GM18861 (cell line): ENCODE measurements around the gene NRXN3.

Source experiments
- ATAC-seq: cut with Tn5 transposase; IDR thresholded peaks from one replicate; pipeline ENCODE4 v1.9.1; 2021; ENCODE audit not compliant: unreplicated experiment

Gene NRXN3

DNA sequence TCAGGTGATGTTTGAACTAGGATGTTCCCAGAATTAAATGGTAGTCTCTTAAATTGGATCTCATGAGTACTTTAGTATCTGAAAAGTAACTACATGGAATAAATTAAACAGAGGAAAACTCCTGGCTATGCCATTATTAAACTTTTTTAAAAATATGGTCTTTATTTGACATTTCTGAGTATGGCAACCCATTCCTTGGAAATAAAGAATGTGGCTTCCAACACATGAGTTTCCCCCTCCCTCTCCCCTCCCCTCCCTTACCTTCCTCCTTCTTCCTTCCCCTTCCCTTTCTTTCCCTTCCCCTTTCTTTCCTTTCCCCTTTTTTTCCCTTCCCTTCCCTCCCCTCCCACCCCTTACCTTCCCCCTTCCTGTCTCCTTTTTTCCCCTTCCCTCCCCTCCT lies 1100.9 kb downstream of the NRXN3 start:
- ATAC-seq = no peak

DNA sequence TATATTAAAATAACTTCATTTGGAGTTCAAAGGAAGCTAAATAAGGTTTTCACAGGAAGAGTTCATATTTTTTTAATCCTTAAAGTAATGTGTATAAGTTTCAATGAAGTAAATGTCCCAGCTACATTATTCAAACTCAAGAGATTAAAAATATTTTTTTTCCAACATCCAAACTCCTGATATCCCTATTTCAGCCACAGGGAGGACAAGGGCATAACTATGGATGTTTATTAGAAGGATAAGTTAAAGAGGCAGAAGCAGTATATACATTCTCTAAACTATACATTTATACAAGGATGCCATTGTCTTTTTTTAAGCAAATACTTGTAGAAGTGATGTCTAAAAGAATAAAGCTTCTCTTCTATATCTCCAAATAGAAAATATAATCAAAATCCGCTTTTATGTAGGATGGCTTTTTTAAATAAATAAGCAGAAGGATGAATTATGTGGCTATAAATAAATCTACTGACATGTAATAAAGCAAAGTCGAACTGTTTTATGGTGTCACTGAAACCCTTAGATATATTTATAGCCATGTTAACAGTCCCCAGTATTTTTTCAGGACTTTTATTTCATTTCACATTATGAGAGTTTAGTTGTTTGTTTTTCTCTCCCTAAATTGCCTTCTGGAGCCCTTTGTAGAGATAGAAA lies 1104.6 kb downstream of the NRXN3 start:
- no peak for ATAC-seq

DNA sequence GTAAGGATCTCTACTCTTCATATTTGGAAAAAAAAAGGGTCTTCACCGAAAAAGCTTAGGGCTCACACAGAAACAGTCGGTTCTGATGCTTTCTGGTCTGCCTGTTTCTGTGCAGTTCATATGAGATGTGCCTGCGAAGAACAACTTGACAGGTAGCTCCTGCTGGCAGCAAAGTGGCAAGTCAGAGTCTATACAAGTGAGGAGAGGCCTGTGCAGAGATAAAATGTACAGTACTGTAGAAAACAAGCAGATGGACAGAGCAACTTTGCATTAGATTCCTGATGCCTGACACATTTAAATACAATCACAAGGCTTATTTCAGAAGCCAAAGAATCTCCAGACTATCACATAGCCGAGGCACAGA lies 1105.1 kb downstream of the NRXN3 start:
- ATAC-seq = no peak

DNA sequence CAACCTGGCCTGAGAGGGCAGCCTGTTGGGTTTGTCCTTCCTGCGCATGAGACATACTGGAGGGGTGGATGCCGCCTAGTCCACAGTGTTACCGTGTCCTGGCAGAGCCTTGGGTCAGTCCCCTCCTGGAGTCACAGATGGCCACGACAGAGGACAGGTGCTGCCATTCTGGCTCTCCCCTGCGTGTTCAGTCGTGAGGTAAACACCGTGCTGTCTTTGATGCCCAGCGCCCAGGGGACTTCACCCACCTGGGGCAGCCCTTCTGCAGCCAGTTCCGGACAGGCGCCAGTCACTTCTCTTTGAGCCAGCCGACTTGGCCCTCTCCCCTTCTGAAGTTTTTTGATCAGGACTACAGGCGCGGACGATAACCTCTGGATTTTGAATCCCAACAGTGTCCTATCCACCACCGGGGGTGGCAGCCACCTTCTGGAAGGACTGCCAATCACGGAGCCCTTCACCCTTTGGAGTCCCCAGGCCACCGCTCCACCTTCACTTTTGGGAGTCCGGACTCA lies 1108.2 kb downstream of the NRXN3 start:
- no peak for ATAC-seq

DNA sequence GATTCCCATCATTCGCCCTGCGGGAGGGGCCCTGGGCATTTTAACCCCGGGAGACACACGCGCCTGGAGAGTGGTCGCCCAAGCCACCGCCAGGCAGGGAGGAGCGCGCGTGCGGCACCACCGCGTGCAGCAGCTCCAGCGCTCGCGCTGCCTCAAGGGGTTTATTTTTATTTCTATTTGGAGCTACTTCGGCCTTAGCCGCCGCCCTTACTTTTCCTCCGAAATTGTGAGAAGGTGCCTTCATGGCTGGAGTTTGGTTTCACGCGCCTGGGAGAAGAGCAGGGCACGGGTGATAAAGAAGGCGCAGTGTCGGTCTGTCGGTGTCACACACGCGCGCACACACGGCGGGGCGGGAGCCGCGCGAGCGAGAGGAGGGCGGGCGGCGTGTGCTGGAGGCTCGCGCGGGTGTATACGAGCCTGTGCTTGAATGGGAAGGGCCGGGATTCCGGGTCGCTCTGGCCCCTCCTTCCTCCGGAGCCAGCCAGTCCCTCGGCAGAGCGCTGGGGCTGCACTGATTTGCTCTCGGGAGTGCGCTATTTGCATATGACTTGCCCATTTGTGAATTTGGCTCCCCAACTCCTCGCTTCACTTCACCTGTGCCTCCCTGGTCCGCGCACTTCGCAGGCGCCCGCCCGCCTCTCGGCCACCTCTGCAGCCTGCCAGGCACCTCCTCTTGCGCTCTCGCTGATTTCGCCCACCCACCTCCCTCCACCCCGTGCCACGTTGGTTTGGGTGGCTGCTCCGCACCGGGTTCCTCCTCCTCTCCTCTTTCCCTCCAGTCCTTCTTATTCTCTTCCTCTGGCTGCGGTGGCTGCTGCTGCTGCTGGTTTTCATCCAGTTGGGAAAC lies 1108.8 kb downstream of the NRXN3 start:
- ATAC-seq = no peak

DNA sequence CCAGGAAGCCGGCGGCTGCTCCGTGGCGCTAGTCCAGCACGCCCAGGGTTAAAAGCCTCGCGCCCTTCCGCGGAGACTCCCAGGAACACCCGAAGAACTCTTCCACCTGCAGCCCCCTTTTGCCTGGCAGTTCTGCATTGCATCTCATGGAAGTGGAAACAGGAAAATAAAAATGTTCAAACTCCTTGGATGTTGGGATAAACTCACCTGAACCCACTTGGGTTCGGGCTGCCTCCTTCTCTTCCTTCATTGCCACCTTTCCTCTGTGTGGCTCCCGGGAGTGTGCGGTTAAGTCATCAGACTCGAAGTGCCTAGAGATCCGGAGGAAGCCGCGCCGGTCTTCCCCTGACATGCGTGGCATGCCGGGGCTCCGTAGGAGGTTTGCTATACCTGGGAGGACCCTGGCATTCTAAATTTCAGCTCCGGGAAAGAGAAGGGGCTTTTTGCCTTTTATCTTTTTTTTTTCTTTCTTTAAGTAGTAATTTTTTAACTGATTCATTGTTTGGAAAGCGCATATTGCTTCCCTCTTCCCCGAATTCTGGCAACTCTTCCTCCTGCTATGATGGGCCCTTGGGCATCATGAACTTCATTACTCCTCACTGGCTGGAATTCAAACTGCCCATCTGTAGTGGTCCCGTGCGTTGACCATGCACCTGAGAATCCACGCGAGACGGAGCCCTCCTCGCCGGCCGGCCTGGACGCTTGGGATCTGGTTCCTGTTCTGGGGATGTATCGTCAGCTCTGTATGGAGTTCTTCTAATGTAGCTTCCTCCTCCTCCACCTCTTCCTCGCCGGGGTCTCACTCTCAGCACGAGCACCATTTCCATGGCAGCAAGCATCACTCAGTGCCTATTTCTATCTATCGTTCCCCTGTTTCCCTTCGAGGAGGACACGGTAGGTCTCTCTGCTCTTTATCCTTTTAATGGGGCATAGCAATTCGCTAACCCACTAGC lies 1109.7 kb downstream of the NRXN3 start:
- no peak for ATAC-seq

DNA sequence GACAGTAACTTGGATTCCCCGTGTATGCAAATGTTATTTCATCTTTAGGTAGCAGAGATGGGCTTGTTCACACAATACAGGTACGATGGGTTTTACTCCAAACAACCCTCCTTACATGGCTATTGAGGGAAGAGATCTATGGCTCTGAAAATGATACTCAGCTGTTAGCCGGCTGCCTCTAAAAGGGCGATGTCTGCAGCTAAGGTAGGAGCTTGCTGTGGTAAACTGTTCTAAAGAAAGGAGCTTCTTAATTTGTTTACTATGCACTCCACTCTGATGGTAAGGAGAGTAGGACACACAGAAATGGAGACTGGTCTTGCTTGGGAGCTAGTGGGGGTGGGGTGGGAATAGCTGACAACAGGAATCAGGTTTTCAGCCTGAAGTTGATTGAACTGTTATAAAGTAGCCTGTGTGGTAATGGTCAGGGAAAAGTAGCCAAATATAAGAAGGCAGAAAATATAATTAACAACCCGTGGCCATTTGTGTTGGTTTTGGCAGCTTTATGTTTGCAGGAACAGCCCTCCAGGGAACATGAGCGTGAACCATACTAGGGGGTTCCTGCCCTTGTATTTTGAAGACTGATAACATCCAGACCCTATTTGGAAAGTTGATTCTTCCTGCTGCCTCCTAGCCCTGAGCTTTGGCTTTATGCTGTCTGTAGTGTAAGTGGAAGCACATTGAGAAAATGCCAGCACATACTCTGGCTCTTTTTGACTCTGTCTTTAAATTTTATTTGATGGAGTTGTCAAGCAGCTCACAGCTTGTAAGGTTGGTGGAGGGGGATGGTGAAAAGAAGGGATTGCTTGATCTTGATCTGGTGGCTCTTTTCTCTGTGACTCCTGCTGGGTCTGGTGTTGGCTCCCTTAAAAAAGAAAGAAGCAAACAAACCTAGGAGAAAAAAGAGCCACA lies 1111.3 kb downstream of the NRXN3 start:
- no peak for ATAC-seq

DNA sequence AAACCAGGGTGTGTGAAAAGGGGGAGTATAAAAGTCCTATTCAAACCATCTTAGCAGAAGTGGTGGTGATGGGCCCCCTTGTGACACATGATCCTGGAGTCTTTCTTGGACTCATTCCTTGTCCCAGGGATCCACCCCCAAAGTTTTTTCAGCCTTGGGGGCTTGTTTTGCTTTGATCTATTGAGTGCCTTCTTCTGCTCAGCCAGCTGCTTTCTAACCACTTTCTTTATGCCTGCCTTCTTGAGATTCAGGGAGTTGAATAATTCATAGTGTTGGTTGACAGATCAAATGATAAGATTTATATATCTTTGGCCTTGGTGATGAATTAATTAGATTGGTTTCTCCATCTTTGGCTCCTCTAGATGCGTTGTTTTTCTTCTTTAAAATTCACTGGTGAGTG lies 1114.4 kb downstream of the NRXN3 start:
- ATAC-seq = no peak

DNA sequence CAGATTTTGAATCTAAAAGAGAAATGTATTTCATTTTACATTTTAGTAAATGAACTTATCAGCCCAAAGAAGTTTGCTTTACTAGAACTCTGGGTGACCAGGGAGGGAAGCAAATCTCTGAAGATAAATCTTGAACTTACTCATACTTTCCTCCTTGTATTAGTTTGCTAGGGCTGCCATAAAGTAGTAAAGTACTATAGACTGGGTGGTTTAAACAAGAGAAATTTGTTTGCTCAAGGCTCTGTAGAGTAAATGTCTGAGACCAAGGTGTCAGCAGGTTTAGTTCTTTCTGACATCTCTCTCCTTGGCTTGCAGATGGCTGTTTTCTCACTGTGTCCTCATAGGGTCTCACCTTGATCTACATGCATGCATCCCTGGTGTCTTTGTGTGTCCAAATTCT lies 1115.1 kb downstream of the NRXN3 start:
- ATAC-seq = no peak

DNA sequence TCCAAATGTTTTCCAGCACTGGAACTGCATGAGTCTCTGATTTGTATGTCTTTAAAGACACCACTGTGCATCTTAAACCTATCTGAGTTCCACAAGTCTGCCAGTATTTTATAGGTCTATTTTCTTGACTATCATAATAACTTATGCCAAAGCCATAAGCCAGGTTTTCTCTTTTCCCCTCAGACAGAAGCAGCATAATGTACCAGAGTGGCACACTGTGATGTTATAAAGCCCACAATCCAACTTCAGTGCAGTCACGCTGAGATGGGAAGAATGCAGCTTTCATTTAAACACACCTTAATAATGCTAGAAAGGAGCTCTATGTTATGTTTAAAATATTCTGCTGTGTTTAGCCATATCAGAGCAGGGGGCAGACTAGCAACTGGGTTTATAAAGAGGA lies 1117.8 kb downstream of the NRXN3 start:
- no peak for ATAC-seq

DNA sequence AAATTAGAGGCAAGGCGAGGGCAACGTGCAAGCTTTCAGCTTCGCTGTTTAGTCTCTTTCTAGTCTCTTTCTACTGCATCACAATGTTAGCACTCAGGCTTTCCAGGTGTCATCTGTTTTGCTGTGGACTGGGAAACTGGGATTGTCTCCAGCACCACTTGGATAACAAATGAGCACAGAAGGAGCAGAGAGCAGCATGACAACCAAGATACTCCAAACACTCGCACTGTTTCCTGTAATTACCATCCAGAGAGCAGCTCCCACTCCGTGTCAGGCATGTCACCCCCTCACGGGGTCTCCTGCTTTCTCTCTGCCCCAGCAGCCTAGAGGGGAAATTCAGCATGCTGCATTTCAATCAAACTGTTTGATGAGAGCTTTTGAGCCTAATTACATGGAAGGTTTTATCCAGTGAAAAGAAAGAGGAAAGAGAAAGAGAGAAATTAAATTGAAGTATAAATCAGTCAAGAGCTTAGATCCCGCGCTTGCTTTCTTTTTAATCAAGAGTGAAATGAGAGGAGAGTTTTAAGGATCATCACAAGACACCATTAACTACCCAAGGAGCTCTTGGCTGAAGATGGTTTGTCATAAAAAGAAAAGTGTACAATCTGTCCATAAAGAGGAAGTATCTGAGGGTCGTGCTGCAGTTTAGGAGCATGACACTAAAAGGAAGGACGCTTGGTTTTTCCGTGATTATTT lies 1123.5 kb downstream of the NRXN3 start:
- no peak for ATAC-seq

DNA sequence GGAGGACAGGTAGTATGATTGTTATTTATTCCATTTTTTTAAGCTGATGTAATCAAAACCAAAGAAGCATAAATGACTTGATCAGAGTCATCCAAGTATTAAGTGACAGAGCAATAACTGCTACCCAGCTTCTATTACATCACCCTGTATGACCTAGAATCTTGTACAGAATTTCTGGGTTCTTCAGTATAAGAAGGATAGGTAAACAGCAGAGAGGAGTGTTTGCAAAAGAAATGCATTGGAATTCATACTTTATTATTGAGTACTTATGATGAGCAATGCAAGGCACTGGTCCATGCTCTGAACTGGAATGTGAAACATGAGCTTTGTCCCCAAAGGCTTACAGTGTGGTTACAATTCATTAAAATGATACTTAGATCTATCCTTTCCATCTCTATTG lies 1124.3 kb downstream of the NRXN3 start:
- no peak for ATAC-seq

DNA sequence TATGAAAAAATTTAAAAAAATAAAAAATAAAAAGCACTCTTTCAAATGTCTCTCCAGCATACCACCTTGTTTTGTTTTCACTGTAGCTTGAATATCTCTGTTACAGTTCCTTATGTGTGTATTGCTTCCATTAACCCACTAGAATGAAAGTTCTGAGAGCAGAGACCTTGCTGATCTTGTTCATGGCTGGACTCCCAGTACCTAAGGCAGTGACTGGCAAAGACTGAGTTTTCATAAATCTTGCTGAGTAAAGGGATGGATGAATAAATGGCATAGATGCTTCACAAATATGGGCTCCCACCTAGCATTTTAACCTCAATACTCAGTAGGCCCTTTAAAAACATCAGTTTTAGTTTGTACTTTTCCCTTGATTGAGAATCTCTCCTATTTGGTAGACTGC lies 1125.2 kb downstream of the NRXN3 start:
- no peak for ATAC-seq

DNA sequence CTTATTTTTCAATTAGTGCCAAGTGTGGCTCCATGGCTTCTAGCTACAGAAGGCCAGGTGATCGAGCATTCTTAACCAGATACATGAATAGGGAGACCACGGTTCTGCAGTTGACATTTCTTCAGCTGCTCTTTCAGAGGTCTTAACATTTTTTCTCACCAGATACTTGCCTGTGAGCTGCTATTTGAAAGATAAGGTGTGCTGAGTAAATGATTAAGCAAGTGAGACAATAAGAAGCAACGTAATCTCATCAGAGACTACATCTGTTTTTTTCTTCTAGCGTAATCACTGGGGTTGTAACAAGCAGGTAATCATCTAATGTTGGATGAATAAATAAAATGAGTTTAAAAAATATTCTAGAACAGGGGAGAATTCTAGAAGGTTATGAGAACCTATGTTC lies 1128.2 kb downstream of the NRXN3 start:
- ATAC-seq = no peak

DNA sequence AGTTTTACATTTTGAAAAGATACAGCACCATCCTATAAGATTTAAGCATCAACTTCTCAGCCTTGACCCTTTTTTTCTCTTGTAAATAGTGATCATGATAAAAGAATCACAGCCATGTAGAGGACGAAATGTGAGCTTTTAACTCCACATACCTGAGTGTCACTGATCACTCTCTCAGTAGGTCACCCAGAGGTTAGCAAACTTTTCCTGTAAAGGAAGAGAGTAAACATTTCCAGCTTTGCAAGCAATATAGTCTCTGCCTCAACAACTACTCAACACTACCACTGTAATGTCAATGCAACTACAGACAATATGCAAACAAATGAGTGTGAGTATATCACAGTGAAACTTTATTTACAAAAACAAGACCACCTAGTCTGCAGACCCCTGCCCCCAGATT lies 1129.0 kb downstream of the NRXN3 start:
- no peak for ATAC-seq

DNA sequence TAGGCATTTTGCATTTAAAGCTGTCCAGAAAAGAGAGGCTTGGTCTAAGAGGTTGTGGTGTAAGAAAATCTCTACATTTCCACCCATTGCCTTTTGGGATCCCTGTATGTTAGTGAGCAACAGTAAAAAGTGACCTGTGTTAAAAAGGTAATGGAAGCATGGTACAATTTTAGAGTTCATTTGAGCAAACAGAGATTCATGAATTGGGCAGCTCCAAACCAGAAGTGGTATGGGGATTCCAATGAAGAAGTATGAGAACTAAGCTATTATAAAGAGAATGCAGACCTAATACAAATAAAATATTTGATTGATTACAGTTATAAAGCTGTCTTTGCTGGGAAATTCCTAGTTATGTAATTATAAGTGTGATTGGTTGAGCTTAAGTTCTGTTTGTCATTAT lies 1134.1 kb downstream of the NRXN3 start:
- ATAC-seq = no peak

DNA sequence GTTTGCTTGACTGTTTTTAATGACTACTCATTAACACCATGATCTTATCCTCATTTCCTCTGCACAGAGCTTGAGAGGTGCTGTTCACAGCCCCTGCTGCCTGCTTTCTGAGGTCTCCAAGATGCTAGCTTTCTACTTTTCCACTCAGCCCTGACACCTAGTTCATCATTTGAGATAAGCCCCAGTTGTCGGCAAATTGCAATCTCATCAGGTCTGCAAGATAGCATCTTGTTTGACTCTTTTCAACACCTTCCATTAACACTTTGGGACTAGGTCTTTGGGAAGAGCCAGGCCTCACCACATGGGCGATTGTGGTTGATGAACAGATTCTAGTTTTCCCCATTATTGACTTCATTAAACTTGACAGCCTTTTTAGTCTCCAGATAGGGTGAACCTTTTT lies 1136.4 kb downstream of the NRXN3 start:
- ATAC-seq = no peak

DNA sequence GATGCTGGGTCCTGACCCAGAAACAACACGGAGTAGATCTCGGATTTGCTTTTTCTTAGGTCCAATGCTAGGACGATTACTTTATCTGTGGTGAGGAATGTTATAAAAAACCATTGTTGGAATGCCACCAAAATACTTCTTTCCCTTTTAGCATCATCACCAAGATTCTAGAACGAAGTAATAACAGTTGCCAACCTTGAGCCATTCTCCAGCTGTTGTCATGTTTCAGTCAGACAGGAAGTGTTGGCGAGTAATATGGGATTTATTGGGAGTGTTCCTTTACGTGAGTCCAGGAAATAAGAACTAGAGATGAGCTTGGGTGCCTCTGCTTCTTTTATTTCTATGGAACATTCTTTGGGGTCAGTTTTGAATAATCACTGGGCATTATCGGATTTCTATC lies 1148.2 kb downstream of the NRXN3 start:
- ATAC-seq = no peak

DNA sequence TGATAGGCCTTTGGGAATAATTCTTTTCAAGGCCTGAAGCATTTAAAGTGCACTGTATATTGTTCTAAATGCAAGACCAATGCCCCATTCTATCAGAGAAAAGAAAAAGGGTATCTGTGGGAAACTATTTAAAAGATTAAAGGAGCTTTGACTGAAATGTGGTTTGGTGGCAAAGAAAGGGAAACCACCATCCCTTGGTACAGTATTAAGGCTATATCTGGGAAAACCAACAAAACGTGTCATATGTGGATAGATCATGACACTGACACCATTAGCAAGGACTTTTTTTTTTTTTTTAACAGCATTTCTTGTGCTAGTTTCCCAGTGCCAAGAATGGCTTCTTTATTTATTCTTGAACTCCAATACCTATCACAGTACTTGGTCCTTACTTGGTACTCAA lies 1150.4 kb downstream of the NRXN3 start:
- ATAC-seq = no peak

DNA sequence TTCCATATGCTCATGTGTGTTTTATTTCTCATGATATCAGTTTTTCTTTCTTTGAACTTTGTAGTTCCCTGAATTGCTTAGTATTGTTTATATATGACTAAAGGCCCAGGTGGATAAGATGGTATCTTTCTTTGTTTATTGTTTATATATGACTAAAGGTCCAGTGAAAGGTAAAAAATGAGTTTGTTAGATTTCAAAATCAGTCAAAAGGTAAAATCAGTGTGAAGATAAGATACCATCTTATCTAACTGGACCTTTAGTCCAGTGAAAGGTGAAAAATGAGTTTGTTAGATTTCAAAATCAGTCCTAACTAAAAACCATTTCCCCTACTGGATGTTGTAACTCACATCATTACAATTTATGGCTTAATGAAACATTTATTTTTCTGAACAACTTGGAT lies 1150.9 kb downstream of the NRXN3 start:
- ATAC-seq = no peak
